Measurements from ENCODE around the gene GAS7.
A peak's percentile ranks its signal among the peaks of the same experiment; 100 is the strongest.

The GAS7 gene

DNA sequence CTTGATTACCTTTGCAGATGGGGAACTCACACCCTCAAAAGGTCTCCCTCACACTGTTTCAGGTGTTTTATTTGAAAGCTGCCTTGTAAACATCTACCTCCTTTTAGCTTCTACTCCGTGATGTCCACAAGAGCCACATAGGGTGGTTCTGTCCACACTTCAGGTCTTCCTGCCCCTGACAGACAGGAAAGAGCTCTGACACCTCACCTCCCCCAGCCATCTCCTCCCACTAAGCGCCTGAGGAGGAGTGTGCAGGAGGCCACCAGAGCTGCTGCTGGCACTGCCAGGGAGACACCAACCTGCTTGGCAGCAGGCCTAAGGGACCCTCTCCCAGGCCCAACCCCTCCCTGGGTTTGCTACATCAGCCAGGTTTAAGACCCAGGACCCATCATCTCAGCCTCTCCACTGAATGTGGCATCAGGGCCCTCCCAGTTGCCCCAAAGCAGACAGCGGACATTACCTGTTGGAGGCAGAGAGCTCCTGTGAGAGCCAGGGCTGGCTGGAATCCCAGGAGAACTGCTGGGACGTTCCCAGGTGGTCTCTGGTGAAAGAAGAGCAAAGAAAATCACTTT, 217.0 kb downstream of the GAS7 start:
- DNase-seq (ENCODE audit: low read depth) = no peak

DNA sequence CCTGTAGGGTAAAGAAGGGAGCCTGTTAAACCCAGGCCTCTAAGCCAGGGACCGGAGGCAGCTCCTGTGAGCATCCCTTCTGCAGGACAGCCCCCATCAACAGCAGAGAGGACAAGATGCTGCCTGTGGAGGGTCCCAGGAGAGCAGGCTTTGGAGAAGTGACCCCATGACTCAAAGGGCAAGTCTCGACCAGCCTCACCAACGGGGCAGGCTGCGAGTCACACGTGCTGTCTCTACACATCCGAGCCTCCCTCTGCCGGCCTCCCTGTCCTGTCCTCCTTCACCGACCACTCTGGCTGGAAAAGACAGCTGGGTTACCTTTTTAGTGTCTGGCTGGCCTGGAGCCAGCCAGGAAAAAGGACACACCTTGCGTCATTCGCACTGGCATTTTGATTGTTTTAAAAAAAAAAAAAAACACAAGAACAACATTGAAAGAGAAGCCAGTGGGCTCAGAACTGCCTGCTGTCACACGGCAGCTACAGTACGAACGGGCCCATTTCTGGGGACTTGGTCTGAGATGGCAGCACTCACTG, 218.9 kb downstream of the GAS7 start:
- DNase-seq (ENCODE audit: low read depth) = no peak

DNA sequence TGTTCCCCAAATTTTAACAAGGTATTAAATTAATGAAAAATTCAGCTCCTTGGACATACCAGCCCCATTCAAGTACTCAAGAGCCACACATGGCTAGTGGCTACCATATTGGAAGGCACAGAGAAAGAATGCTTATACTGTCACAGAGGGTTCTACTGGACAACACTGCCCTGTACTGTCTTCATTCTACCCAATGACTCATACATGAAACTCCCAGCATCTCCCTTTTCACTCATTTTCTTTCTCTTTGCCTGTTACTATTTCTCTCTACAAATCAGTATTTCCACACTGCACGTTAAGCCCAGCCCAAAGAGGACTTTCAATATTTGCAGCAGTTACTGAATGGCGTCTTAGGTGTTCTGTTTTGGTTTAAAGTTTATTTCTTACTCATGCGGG, 221.2 kb downstream of the GAS7 start:
- DNase-seq (ENCODE audit: low read depth) = no peak

DNA sequence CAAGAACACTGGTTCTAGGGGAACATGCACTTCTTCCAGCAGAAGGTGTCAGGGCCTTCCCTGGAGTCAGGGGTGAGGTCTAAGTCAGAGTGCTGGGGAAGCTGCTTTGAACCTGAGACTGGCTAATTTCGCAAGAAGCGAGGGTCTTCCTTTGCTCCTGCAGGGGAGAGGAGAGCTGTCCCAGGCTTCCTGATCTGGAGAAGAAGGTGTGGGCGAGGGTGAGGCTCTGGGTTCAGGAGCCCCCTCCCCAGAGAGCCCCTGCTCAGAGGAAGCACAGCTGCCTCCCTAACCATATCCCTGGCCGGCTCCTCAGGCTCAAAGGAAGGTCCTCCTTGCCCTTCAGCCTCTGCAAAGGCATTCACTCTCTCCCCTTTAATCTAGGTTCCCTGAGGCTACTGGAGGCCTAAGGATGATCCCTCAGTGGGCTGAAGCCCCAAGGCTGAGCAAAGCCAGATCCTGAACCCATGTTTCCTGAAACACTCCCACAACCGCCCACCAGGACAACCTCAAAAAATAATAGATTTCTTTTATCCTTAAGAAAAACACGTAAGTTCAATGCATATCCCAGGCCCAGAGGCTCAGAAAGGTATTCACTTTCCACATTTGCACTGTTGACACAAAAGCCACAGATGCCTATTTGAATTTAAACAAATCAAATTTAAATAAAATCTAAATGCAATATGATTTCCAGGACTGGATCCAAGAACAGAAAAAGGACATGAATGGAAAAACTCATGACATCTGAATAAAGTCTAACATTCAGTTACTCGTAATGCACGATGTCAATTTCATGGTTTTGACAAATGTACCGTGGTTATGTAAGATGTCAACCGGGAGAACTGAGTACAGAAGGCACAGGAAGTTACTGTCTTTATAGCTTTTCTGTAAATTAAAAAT, 221.9 kb downstream of the GAS7 start:
- no peak for DNase-seq (ENCODE audit: low read depth)

DNA sequence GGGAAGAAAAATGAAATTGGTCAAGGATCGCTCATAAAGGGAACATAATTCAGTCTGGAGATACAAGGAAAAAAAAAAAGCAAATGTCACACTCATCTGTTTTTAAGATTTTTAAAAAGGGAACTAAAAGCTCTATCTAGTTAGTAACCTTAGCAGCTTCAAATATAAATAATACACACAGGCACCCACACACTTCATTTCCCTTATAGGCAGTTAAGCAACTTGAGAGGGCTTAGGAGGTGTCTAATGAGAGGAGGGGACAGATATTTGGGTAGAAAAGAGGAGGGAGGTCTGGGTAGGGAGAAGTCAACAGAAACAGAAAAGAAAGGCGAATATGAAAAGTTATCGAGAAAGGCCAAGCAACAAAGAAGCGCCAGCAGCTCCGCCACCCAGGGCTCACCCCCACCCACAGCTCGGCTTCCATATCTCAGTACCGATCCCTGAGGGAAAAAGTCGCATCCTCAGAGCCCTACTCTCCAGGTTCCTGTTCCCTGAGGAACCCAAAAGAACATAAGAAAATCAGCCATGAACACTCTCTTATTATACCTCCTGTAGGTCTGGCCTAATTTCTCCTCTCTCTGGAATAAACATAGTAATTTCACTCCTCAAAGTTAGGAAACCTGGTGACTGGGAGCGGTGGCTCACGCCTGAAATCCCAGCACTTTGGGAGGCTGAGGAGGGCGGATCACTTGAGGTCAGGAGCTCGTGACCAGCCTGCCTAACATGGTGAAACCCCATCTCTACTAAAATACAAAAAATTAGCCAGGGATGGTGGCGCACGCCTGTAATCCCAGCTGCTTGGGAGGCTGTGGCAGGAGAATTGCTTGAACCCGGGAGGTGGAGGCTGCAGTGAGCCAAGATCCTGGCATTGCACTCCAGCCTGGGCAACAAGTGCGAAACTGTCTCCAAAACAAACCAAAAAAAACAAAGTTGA, 223.7 kb downstream of the GAS7 start:
- no peak for DNase-seq (ENCODE audit: low read depth)

DNA sequence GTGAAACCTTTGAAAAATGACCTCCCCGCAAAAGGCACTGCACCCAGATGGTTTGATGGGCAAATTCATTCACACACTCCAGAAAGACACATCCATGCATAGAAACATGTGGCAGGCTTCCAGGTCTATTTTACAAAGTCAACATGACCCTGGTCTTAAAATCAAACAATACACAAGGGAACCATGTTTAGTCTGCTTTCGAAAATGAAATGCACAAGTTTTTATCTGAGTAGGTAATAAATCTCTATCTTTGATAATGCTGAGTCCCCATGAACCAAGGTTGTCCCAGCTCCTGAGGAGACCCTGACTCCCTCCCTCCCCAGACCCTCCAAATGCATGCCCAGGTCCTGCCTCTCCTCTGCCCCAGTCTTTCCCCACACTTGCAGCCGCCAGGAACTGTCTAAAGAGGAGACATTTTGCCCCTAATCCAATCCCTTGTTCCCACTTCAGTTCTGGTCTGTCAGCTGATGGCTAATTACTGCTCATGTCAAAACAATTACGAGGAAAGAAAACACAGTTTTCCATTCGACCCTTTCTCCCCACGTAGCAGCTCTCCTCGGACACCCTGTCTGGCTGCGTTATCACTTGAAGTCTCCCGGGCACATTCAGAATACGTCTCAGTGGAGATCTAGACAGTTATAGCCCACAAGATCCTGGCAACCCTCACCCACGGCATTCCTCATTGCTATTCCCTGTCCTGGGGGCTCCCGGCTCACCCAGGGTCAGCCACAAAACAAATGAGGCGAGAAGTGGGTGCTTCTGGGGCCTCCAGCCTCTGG, 224.5 kb downstream of the GAS7 start:
- DNase-seq (ENCODE audit: low read depth) = no peak

DNA sequence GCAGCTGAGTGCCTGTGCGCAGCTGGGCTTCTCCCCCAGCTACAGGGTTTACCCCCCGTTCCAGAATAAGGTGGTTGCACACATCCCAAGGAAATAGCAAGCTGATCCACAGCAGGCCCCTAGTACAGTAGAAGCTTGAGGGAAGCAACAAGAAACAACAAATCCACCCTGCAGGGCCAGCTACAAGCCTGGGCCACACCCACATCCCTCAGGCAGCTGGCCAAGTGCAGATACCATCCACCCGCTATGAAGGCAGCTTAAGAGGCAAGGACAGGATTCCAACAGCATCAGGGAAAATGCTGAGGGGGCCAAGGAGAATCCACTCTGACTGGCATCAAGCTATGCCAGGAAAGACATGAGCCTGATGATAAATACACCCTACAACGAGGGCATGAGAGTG, 226.4 kb downstream of the GAS7 start:
- DNase-seq (ENCODE audit: low read depth) = peak; percentile 16

DNA sequence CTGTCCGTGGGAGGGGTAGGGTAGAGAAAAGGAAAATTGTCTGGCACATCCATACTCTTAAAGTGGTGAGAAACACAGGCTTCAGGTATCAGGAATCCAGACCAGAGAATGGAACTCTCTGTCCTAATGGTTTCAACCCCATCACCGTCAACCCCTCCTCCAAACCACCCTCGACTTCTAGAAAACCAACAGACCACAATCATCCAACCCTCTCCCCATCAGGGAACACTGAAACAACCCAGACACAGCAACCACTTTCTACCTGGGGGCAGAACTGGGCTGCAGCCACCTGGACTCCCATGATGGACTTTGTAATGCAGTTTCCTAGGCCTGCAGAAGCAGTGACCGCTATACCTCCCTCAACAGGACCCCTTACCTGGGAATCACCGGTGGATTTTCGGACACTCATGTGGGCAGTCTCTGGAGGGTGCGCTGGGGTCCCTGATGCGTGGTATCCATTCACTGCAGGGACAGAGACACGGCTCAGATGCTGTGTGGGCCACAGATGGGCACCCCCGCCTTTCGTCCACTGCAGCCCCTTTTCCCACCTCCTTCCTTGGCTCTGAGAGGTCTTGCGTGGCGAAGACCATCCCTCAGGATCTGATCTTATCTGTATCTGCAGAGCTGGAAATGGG, 229.0 kb downstream of the GAS7 start:
- no peak for DNase-seq (ENCODE audit: low read depth)

DNA sequence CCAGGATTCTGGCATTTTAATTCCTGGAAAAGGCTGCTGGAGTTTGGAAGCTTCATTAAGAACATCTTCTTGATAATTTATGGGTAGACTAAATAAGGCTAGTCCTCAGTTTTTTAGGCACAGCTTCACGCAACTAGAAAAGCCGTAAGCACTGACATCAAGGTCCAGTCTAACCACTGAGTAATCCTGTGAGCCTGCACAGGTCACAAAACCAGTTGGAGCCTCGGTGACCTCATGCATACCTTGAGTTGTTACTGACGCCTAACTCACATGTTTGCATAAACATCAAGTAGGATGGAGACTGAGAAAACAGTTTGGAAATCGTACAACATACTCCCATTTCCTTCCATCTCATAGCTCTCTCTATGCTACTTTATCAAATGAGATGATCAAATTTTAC, 229.5 kb downstream of the GAS7 start:
- DNase-seq (ENCODE audit: low read depth) = no peak

DNA sequence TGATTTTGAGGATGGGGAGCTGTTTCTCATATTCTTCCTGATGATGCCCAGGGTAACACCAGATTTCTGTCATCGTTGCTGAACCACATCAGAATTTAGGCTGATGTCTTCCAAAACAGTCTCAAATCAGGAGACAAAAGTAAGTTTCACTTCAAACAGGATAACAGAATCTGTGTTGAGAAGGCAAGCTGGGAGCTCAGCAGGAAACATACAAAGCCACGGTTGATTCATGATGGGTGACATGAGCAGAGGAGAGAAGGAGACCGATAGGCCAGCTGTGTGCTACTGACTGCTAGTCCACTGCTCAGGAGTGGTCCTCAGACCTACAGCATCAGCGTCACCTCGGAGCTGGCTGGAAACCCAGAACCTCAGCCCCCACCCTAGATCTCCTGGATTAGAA, 230.4 kb downstream of the GAS7 start:
- DNase-seq (ENCODE audit: low read depth) = no peak

DNA sequence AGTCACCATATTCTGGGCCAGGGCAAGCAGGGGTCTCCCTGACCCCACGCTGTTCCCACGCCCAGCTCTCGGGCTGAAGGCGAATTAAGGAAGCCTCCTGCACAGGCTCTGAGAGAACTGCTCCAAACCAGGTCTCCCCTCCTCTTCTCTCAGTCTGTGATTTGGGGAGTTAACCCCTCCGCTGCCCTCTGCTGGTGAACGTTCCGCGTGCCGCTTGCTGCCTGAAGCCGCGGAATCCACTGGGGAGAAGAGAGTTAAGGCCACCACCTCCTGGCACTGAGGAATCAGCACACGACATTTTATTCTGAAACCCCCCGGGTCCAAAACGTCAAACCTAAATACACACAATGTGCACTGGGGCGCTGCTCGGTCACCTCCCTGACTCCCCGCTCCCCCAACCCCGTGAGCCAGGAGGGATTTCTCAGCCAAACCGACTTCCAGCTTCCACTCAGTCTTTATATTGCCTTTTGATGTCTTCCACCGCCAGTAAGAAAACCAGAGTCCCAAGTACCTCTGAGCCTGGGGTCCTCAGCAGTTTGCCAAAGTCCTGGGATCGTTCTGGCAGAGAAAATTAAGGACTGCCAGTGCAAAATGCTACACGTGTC, 238.9 kb downstream of the GAS7 start:
- DNase-seq (ENCODE audit: low read depth) = peak; percentile 34

DNA sequence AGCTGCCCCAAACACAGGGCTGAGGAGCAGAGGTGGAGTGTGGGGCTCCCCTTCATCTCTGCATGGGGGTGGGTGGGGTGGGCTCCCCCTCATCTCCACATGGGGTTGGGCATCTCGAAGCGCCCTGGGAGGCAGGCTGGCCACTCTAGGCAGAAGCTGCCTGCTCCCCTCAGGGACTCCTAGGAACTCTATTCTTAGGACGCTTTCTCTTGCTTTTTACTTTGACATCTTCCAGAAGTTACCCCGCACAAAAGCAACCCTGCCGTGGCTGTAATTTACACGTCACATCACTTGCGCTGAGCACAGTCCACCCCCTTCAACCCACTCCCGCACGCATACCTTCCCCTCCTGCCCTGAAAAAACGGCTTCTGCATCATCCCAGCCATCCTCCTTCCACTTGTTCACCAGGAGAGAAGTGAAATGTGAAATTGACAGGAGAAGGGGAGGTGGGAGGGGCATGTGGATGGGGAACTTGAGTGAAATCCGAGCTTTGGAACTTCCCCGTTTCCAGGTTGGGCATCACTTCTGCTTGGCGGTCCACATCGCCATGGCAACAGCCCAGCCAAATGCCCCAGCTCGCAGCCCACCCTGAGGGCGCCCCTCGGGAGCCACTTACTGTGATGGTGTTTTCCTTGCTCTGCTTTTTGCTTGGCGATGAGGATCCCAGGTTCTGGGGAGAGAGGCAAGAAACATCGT, 239.7 kb downstream of the GAS7 start:
- DNase-seq (ENCODE audit: low read depth) = no peak

DNA sequence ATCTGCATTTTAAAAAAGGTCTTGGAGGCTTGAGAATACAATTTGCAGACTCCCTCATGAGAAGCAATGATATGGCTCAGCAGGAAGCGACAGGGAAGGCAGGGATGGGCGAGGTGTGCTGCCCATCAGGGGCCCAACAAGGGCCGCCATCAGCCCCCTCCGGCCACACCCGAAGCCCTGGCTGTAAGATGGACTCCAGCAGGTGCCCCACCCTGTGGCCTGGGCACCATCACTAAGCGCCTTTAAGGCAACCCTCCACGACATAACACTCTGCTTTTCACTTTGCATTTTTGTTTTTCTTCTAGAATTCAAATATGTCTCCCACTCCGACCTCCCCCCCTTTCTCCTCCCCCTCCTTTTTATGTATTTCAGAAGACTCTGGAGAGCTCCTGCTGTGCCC, 241.2 kb downstream of the GAS7 start:
- DNase-seq (ENCODE audit: low read depth) = no peak

DNA sequence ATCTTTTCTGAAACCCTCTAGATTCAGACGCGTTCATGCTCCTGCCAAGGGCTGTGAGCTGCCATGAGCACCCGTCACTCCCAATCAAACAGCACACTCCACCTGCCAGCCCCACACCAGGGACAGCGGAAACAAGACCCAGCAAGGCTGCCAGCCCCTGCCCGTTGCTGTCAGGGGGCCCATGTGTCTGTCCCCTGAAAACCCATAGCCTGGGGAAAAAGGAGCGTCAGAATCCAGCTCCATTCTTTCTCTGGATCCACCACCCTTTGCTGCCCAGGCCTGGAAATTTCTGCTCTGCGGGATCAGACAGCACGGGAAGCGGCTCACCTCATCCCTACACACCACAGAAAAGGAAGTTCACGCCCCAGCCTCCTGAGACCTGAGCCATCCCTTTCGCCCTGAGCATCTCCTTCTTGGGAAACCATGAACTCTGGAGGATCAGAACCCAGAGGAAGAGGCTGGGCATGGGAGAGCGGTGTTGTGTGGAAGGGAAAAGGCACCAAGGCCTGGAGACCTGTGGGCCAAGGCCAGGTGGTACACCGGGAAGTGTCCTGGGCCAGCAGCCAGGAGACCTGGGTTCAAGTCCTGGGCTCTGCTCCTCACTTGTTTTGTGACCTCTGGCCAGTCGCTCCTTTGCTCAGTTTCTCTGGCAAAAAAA, 241.8 kb downstream of the GAS7 start:
- no peak for DNase-seq (ENCODE audit: low read depth)

DNA sequence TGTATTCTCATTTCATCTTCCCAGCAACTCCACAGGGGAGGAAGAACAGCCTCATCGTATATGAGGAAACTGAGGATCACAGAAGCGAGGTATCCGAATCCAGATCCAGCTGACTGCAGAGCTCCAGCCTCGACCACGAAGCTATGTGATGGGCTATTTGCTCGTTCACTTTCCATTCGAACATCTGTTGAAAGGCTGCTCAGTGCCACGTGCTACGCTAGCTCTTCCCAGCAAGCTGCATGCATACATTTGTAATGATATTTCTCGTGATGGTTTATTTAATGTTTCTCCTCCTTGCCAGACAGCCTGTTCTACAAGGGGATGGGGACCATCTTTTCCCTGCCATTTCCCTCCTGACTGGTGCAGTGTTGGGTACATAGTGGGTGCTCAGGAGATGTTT, 244.9 kb downstream of the GAS7 start:
- DNase-seq (ENCODE audit: low read depth) = no peak

DNA sequence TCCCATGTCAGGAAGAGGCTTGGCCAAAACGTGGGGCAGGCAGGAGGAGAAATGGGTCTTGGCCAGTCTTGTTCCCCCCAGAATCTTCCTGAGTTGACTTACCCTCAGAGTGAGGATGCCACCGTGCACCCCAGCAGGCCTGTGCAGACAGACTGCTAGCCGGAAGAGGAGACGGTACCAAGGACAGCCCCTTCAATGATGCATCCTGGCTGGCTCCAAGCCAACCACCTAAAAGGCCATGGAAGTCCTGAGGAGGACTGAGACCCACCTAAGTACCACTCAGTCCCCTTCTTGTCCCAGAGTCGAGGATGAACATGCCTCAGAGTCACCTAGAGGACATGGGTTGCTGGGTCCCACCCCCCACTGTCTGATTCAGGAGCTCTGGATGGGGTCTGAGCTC, 246.6 kb downstream of the GAS7 start:
- no peak for DNase-seq (ENCODE audit: low read depth)

DNA sequence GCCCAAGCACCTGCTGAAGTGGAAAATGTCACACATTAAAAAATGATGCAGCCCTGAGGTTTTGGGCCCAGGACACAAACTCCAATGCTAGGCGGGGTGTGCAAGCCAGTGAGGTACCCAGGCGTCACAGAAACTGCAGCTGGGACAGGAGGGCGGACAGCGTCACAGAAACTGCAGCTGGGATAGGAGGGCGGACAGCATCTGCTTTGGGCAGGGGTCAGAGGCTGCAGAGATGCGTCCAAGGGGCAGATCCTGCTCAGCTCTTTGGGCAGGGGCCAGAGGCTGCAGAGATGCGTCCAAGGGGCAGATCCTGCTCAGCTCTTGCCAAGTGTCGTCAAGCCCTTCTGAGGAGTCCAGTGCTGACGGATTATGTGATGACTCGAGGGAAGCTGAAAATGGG, 249.5 kb downstream of the GAS7 start:
- no peak for DNase-seq (ENCODE audit: low read depth)

DNA sequence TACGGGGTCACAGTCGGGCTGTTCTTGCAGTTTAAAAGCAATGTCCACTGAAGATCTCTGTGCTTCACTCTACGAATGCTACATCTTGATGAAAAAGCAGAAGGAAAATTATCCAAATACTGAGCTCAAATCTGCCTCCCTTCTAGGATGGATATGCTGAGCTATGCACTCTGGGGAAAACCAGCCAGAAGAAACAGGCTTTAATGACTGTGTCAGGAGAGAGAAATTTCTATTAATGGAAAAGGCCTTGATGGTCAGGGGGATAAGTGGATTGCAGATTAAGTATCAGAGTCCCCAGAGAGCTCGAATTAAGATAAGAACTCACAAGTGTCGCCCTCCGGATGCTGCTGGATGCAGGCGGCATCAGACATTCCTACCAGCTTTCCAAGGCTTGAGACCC, 253.7 kb downstream of the GAS7 start:
- DNase-seq (ENCODE audit: low read depth) = no peak

DNA sequence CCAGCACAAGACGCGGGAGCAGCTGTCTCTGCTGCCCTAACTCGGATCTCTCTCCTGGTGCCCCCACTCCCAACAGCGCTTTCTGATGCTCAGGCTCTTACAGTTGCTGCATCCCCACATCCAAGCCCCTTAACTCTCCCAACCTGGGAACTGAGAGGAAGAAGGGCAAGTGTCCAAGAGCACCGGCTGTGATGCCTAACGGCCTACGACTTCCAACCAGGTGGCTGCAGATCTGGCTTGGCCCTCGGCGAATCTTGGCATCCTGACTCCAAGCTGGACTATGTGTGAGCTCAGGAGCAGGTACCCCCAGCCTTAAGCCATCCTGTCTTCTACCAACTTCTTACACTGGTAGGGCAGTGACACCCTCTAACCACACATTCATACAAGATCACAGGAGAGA, 255.1 kb downstream of the GAS7 start:
- no peak for DNase-seq (ENCODE audit: low read depth)

DNA sequence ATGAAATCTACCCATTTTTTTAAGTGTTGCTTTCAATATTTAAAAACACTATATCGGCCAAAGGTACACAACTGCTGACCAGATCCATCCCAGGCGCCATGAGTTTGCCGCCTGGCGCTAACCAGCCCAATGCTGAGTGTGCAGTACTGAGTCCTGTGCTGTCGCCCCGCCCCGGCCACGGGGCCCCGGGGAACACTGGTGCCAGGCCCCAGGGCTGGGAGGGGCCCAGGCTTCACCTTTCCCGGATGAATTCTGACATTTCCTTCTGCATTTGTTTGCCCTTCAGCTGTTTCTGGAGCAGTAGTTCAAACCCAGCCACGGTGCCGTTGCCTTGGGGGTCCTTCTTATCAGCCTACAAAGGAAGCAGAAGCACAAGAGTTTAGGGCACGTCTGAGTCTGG, 255.5 kb downstream of the GAS7 start:
- no peak for DNase-seq (ENCODE audit: low read depth)
